Forelimb muscle (tissue), 1 donor: ENCODE data around the gene INPP5D. TPM values are rescaled to one million over a fixed set of nuclear protein-coding genes. Genes with fewer than 3 reads are reported as not detected.
"Not testable (repeated sequence)": the region's sequence is repeated elsewhere in the genome, so short reads cannot be mapped to it uniquely, and the experiment has no call there.

ENCODE experiments used
- DNase-seq: peaks from one replicate; pipeline ENCODE4 v3.0.0-alpha.2; 2013; ENCODE audit warnings: low read depth
- polyA plus RNA-seq: library from polyadenylated mRNA; unstranded; fragments of 120-200 nt; gene quantifications from one replicate; pipeline ENCODE4 v1.2.1, GENCODE V29; 2013; ENCODE audit not compliant: insufficient read length

The INPP5D gene
- 8.3 TPM for polyA plus RNA-seq

DNA sequence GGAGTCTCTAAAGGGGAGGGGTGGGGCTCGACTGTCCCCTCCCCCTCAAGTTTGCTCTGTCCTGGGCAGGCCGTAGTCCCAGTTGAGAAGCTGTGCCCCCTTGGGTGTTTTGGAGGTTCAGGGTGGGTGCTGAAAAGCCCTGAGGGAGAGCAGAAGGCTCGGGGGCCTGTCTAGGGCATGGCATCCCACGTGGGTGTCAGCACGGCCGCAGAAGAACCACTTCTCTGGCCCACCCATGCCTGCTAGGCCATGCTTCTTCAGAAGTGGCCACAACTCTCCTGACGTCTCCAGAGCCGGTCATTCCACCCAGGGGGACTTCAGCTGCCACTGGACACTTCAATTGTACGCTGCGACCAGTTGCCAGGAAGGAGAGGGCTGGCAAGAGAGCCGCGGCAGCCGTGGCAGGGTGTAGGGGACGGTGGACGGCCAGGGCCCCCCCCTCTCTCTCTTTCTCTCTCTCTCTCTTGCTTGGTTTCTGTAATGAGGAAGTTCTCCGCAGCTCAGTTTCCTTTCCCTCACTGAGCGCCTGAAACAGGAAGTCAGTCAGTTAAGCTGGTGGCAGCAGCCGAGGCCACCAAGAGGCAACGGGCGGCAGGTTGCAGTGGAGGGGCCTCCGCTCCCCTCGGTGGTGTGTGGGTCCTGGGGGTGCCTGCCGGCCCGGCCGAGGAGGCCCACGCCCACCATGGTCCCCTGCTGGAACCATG lies at the start of gene INPP5D:
INPP5D (plus strand) TSS at position 546 of the 704 bp plus-strand sequence; CDS start at position 683, 137 bp downstream.
- DNase-seq, result no peak

DNA sequence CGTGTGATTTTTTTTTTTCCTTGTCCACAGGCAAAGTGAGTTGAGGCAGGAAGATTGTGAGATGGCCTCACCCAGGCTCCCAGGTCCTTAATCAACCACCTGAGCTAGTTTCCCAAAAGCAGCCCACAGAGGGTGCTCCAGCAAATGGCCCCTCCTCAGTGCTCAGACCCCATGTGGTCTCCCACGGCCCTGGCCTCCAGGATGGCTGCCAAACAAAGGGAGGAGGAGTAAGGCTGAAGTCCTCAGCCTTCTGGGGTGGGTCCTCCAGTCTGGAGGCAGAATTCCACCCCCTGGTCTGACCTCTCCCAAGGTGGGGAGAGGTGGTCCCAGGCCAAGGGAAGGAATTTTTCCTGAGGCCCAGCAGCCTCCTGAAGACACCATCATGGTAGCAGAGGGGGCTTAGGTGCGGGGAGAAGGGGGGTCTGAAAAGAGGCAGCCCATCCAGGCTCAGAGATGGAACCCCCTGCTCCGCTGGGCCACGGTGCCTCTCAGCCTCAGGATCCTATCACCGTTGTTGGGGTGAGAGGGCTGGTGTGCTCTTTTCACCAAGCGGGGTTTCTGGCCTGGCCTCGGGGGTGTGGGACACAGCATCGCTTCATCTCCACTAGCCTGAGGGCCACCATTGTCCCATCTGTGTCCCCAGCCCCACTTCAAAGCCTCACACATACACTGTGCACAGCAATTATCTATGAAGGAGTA lies 49.4 kb upstream of the INPP5D start:
- DNase-seq, result no peak

DNA sequence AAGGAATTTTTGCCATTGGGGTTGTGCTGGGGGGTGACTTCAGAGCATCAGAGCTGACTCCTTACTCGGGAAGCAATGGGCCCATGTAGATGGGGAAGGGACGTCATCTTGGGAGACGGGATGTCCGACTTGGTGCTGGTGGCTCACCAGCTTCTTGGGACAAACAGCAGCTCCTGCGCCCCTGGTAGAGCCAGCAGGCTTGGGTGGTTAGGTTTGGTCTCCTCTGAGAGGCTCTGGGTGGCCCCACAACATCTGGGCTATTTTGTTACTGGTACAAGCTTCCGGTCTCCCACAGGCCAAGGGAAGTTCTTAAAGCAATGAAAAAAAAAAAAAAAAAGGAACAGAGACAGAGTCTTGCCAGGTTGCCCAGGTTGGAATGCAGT lies 48.9 kb upstream of the INPP5D start:
- no peak for DNase-seq

DNA sequence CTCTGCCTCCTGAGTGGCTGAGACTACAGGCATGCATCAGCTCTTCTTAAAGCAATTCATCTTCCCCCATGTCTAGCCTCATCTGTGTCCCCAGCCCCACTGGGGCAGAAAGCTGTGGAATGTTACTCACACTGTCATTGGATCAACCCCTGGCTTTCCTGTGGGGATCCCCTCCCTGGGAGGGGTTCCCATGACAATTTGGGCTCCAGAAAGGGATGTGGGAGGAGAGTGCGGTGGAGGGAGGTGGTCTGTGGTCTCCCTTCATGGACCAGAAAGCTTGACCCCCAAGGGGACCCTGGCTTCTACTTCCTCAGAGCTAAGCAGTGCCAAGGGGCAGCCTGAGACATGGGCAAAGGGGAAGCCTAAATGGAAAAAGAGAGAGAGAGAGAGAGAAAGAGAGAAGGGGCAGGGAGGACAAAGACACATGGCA lies 48.4 kb upstream of the INPP5D start:
- no peak for DNase-seq

DNA sequence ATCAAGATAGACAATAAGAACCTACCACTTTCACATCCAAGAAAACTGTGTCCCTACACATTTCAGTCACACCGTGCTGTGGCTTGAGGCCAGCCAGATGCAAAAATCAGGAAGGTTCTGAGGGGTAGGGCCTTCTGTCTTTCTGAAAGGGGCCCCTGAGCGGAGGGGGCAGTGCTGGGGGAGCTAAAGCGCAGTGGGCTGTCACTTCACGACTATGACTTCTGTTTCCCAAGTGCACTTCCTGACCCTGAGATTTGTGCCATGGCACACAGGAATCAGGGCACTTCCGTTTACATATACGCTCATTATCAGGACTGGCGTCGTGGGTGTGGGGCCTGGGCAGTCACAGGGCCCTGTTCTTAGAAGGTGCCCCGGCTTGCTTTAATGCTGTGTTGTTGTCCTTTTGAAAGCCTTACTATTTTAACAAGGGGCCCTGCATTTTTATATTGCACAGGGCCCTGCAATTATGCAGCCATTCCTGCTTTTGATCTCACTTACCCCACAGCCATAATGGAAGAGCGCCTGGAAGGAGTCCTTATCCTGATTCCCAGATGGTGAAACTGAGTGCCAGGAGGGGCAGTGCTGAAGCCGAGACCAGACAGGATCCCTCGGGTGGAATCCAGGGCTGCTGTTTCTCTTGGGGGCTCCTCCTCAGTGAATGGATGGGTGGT lies 47.7 kb upstream of the INPP5D start:
- DNase-seq, result no peak

DNA sequence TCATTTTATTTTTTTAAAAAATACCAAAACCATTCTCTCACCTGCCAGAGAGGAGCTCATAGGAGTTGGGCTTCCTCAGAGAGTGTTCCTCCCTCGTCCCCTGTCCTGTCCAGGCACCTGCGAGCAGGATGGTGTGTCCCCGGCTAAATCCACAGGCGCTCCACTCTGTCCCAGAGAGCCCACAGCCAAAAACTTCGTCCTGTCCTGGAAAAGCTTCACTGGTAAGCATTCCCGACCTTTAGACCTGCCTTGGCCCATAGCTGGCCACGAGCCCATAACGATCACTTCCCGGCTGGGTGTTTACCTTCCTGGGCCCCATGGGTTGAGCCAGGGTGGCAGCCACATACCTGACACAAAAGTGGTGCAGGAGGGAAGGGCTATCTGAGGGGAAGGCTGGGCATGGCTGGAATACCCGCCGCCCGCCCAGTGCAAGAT lies 47.1 kb upstream of the INPP5D start, which contains the start of gene NGEF:
NGEF (minus strand) TSS at position 230 of the 435 bp plus-strand sequence. CDS start 38,366 bp downstream, outside the sequence.
- no peak for DNase-seq

DNA sequence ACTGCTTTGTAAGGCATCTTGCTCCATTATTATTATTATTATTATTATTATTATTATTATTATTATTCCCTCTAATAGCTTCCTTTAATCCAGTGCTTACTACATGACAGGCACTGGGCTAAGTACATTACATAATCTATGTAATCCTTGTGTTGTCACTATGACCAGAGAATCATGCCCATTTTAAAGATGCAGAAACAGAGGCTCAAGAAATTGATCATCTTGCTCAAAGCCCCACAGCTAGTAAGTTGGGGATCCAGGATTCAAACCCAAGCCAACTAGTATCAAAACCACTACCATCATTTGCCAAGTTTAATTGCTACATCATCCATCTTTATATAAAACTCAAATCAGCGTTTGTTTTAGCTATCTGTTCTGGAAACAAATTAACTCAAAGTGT lies 46.5 kb upstream of the INPP5D start:
- DNase-seq, result no peak

DNA sequence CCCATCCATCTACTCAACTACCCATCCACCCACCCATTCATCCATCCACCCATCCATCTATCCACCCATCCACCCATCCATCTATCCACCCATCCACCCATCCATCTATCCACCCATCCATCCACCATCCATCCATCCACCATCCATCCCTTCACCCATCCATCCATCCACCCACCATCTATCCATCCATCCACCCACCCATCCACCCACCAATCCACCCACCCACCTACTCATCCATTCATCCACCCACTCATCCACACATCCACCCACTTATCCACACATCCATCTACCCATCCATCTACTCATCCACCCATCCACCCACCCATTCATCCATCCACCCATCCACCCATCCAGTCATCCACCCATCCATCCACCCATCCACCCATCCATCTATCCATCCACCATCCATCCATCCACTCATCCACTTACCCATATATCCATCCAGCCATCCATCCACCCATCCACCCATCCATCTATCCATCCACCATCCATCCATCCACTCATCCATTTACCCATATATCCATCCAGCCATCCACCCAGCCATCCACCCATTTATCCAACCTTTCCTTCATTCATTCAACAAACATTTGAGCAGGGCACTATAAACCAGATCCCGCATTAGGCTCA lies 45.0 kb upstream of the INPP5D start:
- DNase-seq, result no peak

DNA sequence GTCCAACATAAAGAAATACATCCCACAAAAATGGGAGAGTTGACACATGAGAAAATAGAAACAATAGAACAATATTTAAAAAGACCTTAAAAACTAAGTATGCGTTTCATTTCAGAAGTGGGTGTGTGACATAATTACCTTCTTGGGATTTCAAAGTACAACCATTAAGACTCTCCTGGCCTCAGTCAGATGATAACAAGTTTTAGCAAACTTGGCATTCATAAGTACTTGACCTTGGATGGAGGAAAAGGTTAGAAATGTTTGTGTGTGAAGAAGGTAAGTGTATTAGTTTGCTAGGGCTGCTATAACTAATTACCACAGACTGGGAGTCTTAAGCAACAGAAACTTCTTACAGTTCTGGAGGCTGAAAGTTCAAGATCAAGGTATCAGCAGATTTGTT lies 42.2 kb upstream of the INPP5D start:
- no peak for DNase-seq

DNA sequence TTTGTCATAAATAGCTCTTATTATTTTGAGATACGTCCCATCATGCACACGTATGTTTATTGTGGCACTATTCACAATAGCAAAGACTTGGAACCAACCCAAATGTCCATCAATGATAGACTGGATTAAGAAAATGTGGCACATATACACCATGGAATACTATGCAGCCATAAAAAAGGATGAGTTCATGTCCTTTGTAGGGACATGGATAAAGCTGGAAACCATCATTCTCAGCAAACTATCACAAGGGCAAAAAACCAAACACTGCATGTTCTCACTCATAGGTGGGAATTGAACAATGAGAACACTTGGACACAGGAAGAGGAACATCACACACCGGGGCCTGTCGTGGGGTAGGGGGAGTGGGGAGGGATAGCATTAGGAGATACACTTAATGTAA lies 40.5 kb upstream of the INPP5D start:
- not testable (repeated sequence) for DNase-seq

DNA sequence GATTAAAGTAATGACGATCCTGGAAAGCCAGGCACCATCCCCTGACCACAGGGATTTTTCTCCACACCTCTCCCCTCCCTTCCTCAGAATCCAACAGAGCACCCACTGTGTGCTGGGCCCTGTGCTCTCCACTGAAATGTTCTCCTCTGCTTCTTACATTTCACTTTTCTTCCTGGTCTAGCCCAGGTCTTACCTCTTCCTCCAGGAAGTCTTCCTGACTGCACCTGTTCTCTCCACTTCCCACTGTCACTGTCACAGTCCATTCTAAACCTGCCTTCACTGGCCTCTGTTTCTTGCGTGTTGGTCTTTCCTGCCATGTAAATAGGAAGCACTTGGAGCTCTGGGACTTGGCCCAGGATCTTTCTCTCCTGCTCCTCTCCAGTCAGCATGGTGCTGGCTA lies 39.7 kb upstream of the INPP5D start:
- DNase-seq, result no peak

DNA sequence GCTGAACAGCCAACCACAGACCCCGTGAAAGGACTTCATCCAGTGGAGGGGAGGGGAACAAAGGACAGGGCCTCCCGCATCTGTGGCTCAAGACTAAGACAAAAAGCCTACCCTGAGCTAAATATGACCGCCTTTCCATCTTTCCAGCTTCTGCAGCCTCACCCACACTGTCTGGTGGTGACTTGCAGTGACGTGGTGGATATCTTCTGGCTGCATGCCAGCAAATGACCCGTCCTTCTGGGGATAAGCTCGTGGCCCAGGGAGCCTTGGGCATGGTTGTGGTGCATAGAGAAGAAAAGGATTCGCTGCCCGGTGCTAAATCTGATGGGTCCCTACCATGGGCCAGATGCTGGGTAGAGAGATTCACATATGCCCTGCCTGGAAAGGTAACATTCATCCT lies 38.4 kb upstream of the INPP5D start:
- no peak for DNase-seq

DNA sequence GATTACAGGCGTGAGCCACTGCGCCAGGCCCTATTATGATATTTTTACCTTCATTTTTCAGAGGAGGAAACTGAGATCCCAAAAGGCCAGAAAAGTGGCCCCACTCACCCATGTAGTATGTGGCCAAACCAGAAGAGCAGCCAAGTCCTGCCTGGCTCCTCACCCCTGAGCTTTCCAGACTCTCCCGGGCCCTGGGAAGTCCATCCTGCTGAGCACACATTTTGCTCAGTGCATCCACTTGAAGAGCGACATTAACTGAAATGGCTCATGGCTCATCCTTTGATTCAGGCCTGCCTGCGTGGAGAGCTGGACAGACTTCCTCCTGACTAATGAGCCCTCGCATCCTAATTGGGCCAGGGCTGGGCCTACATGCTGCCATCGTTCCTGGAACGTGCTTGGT lies 37.6 kb upstream of the INPP5D start:
- DNase-seq, result no peak

DNA sequence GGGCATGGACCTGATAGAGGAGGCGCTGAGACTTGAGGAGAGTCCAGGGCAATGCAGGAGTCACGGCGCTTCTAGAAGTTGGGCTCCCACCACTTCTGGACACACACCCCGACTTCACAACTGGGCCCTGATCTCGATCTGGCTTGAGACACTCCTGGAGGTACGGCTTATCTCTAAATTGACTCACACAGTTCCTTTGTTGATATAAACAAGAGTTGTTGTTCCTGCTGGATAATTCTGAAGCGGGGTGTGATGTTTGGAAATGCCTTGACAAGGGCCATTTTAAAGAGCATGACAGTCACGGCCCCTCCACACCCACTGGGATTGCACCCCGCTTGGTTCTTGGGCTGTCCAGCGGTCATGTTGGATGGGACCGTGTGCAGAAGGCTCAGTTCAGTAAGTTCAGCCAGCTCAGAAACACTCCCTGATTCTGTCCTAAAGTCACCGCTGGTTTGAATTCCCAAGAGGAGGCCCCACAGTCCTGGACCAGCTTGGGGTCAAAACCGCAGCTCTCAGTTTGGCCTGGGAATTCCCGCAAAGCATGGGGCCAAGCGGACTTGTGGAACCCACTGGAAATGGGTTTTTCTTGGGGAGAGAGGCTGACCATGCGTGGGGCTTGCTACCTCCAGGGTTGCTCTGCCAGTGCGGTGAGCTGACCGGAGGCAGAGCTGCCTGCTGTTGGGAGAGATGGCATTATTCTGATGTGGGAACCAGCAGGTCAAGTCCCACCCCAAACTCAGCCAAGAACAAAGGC lies 37.0 kb upstream of the INPP5D start:
- no peak for DNase-seq

DNA sequence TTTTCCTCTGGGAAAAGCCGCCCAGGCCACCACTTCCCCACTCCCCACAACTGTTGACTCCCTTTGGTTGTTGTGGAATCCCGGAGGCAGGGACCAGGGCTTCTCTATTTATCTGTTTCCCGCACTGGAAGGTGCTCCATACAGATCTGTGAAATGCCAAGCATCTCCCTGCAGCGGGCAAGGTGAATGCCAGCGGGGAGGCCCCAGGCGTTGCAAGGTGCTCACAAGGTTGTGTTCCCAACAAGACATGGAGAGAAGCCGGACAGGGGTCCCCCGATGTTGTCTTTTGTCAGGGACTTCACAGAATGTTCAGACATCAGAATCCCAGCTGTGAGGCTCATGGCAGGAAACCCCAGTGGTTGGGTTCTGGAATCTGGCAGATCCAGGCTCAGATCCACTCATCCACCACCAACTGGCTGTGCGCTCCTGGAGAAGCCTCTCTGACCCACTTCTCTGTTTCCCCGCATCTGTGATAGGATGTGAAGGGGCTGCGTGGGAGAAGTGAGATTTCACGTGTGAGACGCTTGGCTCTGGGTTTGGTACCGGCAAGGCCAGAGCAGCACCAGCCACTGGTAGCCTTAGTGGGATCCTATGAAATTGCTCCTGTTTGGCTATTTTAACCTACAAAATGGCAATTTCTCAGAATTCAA lies 36.3 kb upstream of the INPP5D start:
- no peak for DNase-seq

DNA sequence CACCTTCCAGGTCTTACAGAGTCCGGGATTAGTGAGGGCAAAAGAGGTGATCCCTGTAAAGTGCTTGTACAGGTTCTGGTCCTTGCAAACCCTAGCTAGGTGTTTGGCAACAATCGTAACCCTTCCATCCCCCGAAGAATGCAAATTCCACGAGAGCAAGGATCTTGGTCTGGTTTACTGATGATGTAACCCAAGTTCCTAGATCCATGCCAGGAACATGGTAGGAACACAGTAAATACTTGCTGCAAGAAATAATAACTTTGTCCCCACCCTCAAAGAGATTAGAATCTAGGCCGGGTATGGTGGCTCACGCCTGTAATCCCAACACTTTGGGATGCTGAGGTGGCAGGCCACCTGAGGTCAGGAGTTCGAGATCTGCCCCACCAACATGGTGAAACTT lies 34.4 kb upstream of the INPP5D start:
- DNase-seq, result no peak

DNA sequence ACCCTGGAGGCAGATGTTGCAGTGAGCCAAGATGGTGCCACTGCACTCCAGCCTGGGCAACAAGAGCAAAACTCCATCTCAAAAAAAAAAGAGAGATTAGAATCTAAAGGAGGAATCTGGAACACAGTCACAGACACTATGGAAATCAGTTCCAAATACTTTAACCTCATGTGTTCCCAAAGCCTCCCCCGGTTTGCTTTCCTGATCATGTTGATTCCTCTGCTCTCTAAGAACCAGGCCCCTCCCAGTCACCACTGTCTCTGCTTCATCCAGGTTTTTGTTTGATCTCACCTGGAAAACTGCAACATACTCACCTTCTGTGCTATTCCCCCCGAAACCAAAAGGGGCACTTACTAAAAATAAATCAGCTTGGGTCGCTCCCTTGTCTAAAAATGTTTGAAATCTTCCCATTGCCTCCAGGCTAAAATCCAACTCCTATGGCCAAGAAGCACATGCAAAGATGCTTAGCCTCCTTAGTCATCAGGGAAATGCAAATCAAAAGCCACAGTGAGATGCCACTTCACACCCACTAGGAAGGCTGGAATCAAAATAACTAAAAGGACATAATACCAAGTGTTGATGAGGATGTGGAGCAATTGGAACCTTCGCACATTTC lies 33.8 kb upstream of the INPP5D start:
- no peak for DNase-seq

DNA sequence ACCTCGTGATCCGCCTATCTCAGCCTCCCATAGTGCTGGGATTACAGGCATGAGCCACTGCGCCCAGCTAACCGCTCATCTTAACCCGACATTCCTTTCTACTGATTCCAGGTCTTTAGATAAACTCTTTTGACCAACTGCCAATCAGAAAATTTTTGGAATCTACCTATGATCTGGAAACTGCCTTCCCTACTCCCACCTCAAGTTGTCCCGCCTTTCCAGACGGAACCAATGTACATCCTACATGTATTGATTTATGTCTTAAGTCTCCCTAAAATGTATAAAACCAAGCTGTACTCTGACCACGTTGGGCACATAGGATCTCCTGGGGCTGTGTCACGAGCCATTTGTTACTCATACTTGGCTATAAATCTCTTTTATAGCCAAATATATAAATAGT lies 30.8 kb upstream of the INPP5D start:
- DNase-seq, result no peak

DNA sequence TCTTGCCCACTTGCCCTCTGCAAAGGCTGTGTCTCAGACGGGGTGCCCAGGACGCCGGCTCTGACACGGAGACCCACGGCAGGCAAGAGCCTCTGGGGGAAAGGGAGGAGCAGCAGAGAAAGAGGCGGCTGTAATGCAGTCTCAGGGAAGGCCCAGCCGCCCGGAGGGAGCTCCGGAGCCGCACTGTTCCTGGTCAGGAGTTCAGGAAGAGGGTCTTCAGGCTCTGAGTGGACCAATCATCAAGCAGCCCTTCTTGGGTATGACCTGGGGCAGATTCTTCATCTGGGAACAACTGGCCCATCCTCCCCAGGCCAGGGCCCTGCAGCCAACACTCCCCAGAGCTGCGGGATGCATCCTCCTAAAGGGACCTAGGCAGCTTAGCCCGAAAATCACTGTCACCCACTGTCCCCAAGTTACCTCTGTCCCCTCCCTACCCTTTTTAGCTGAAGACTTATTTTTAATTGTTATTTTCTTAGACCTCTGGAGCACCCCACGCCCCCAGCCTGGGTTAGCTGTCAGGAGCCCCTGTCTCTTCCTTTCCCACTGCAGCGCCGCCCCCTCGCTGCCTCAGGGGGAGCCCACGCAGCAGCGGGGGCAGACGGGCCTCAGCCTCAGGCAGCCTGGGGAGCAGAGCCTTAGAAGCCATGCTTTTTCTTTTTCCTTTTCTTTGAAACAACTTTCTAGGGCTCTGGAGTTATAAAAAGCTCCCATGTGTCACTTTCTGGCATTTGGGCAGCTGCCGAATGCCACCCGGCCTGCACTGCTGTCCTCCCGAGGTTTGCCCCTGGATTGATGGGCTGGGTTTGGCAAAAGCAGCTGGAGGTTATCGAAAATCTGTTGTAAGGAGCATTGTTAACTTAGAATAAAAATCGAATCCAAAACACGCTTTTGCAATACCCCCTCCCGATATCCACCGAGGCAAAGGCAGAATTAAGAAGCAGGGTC lies 28.3 kb upstream of the INPP5D start:
- no peak for DNase-seq
